T-helper 22 cell (primary cell): Measurements from ENCODE around the gene EPHB6.

Source experiments
- DNase-seq: peaks from one replicate; pipeline ENCODE4 v3.0.0-alpha.2; 2020; ENCODE audit warnings: low read depth

The EPHB6 gene

DNA sequence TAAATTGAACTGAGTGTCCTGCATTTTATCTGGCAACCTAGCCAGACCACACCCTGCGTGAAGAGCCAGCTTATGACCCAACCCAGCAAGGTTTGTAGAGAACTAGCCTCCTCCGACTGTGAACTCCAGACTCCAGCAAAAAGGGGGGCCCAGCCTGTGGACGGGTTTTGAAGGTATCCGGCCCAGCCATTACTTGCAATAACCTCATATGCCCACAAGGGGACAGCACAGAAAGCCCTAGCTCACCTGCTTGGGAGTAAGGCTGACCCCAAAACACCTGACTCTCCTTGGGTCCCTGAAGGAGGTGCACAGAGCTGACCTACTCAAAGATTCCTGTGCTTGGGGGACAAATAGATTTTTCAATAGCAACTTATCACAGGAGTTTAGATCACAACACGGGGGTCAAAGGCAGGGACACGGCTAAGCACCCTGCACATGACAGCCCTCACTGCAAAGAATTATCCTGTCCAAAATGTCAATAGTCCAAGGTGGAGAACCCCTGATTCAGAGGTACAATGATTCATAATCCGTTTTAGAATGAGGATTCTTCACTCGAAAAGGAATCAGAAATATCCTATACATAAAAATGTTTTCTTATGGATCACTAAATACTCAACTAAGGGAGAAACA lies 26.1 kb downstream of the EPHB6 start:
- DNase-seq: no peak

DNA sequence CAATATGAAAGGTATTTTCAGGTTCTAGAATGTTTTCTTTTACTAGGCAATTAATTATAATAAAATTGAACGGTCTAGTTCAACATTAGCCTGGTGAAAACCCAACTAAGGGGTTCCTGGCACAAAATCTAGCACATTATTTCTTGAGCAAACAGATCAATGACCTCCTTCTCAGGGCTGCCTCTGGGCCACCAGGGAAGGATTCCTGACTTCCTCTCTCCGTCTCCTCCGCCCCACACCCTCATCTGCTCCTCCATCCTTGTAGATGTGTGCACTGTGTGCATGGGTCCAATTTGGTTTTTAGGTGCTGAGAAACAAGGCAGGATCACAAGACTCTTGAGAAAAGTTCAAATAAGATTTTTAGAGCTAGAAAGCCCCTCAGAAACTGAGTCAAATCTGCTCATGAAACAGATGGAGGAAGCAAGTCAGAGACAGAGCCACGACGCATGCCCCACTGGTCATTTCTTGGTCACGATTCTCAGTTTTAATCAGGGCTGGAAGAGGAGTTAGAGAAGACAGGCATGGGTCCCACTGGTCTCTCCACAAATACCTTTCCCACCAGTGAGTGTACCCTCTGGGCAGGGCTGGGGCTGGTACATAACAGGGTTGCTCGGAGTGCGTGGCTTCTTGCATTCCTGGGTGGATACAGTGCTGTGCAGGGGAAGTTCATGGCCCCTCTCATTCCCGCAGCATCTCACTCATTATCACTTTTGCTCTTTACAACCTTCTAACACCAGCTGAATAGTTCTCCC lies 26.9 kb downstream of the EPHB6 start:
- DNase-seq: no peak

DNA sequence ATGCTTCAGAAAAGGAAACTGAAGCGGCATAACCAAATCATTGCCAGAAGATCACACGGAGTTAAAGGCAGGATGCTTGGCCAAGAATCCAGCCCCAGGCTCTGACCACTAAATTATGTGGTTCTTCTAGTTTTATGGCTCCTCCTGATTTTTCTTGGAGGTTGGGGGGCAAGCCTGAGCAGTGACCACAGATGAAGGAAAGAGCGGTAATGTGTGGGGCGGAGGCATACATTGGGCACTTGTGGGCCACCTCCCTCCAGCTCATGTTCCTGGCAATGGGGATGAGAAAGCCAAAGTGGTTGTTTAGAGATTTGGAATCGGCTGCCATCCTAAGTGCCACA lies 27.4 kb downstream of the EPHB6 start:
- no peak for DNase-seq

DNA sequence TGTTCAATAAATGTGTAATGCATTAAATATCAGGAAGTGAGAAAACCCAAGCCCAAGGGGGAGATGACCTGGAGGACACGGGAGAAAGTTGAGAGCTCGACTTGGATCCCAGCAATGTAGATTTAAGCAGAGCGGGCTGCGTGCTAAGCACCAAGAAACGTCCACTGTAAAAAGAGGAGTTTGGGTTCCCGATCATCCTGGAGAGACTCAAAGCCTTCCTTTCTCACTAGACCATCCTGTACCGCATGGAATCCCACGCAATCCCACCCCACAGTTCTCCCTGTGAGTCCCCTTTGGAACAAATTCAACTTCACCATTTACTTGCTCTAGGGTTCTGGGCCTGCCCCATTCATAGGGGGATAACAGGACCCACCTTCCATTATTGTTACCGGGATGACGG lies 28.3 kb downstream of the EPHB6 start:
- no peak for DNase-seq

DNA sequence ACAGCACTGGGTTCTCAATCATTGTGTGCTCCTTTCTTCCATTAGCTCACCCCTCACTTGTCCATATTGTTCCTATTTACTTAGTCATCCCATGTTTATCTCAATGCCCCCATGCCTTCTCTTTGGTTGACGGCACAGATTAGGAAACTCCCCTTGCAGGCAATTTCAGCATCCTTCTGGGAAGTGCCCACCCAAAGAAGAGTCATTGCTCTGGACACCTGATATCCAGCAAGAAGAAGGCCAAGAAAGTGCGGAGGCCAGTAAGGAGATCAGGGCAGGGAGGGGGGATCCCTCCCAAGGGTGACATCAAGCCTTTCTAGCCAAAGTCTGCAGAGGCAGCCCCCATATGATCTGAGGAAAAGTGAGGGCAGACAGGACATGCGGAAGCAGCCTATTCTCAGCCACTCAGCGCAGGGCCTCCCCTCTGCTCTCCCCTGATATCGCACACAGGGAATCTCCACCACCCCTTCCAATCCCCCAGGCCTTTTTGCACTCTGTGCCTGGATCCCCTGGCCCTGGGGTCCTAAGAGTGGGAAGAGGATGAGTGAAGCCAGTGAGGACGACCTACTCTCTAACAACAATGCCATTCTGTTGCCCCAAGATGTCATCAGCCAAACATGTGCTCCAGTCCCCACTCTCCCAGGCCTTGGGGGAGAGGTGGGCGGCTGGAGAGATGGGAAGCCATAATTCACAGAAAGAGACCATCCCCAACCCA lies 28.9 kb downstream of the EPHB6 start:
- DNase-seq: no peak

DNA sequence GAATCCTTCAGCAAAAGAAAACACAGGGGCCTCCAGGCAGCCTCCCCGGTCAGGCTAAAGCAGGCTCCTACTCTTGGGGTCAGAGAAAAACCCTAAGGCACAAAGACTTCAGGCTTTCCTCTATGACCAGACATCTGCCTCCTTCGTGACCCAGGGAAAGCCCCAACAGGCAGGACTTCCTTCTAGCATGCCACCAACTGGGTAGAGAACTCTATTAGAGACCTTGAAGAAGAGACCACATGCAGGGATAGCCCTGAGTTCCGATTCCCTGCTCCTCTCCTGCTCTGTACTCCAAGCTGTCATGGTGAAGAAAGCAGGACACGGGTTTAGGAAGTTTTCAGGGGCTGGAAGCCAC lies 29.4 kb downstream of the EPHB6 start:
- DNase-seq: no peak

DNA sequence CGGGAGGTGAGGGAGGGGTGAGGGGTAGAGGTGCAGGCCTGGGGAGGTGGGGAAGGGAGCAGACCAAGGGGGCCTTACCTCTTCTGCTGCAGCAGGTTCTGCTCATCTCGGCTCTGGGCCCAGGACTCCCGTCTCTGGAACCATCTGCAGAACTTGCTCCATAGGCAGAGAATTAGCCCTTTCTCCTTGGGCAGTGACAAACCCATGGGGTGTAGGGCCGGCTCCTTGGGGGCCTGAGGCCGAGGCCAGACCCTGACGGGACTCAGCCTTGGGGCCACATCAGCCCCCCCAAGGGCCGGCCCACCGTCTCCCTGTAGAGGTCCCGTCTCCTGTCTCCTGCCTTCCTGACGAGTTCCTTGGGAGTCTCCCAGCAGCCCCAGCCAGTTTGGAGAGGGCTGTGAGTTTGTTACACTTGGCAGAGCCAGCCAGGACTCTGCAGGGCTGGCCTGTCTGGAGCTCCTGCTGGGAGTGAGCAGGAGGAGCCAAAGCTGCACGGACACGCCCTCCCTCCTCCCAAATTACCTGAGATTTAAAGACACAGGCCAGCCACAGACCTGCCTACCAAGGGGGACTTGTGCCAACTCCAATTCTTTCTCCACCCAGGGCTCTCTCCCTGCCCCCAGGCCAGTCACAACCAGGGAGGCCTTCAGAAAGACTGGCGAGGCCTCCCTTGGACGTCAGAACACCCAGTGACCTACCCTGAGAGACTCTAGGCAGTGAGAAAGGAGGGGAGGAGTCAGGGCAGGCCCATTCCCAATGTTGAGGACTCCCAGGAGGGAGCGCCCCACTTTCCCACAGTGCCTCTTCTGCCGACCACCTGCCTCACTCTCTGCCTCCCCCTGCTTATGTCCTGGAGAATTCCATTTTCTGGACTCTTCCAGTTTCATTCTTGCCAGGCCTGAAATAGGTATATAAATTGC lies 30.7 kb downstream of the EPHB6 start, which contains the start of gene TRPV6:
TRPV6 (minus strand) TSS at position 435 of the 920 bp plus-strand sequence.
- no peak for DNase-seq

DNA sequence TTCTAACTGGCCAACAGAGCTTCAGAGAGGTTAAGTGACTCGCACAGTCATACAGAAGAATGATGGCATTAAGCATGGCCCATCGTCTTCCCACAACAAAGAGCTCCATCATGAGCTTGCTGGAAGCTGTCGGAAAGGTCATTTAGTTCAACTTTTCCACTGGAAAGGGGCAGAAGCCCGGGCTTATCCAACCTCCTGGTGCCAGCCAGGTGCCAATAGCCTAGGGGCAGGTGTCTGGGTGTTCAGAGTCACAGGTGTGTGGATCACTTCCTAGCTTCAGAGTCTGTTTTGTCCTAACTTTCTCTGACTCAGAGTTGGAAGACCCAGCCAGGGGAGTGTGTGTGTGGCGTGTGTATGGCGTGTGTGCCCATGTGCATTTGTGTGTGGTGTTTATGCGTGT lies 32.0 kb downstream of the EPHB6 start:
- no peak for DNase-seq

DNA sequence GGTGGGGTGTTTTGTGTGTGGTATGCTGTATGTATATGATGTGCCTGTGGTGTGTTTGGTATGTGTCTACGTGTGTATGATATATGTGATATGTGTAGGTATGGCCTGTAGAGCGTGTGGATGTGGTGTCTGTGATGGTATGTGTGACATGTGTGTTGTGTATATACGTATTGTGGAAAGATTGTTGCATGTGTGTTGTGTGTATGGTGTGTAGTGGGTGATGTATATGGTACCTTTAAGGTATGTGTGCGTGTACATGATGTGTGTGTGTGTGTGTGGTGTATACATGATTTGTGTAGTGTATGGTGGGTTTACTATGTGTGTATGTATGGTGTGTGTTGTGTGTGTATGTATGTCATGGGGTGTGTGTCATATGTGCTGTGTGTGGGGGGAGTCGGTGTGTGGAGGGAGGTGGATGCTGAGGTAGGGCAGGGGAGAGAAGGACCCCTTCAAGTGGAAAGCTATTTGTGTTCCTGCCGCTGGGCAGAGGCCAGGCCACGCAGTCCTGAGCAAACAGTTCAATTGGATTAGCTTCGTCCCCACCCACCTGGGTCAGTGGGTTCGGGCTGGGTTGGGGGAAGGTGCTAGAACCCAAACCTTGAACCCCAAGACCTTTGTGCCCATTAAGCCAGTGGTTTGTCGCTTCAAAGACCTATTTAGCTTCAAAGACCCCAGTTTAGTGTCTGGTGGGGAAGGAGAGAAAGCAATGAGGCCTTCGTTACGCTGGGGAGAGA lies 32.6 kb downstream of the EPHB6 start:
- DNase-seq: no peak

DNA sequence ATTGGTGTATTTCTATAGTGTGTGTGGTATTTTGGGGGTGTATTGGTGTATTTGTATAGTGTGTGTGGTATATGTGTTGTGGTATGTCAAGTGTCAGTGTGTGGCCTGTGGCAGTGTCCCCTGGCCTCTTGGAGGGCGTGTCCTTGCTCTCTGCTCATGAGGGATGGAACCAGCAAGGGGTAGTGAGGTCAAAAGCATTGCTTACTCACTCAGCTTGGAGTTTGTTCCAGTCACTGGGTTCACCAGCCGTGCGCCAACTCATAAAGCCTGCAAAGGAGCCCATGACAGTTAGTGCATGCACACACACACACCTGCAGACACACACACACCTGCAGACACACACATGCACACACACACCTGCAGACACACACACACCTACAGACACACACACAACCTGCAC lies 34.9 kb downstream of the EPHB6 start:
- DNase-seq: no peak

DNA sequence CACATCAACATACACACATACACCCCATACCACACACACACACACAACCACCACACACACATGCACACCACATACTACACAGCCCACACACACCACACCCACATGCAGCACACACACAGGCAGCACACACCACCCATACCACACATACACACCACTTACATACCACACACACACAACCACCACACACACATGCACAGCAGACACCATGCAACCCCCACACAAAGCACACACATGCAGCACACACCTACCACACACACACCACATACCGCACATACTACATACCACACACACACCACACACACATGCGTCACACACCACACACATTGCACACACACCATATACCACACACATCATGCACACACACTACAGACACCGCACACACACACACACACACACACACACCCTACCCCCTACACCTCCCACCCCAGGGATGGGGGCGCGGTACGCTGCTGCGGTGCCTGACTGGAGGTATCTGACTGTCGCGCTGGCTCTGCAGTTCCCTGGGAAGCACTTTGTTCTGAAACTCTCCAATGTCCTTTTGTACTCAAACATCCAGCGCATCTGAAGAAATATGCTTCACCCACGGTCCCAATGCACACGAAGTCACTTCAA lies 36.1 kb downstream of the EPHB6 start:
- no peak for DNase-seq

DNA sequence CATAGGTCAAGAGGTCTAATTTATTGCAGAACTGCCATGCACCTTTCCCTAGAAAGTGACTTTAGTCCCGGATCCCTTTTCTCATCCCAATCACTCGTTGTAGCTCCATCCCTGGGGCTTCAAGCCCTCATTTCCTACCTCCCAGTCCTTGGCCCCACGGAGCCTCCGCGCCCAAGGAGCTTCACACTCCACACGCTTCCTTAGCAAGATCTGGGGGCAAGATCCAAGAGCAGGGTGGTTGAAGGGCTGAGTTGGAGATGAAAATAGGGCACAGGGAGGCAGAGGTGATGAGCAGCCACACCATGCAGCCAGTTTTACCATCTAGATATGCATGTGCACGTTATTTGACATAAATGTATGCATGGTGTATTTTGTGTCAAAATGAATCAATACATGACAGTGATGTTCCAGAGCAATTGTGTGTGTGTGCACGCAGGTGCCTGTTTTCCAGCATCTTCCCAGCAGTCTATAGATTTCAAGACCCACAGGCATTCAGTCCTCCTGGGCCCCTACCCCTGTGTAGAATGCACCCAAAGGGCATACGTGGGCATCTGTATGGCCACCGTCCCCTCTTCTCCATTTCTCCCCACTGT lies 36.7 kb downstream of the EPHB6 start:
- no peak for DNase-seq

DNA sequence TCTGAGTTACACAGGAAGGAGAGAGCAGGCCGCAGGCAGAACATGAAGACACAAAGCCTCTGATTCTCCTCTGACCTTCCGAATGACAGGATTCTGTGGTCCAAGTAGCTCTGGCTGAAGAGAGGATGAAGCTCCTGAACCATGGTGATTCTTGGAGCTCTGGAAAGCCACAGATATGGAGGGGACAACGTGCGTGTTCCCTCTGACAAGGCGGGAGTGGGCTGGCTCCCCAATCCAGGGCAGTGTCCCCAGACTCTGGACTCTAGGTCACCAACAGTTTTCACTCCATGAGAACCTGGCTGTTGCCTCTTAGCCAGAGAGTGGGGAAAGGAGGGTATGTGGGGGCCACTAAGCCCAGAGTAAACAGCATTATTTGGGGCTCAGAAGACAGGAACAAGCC lies 38.1 kb downstream of the EPHB6 start:
- DNase-seq: no peak

DNA sequence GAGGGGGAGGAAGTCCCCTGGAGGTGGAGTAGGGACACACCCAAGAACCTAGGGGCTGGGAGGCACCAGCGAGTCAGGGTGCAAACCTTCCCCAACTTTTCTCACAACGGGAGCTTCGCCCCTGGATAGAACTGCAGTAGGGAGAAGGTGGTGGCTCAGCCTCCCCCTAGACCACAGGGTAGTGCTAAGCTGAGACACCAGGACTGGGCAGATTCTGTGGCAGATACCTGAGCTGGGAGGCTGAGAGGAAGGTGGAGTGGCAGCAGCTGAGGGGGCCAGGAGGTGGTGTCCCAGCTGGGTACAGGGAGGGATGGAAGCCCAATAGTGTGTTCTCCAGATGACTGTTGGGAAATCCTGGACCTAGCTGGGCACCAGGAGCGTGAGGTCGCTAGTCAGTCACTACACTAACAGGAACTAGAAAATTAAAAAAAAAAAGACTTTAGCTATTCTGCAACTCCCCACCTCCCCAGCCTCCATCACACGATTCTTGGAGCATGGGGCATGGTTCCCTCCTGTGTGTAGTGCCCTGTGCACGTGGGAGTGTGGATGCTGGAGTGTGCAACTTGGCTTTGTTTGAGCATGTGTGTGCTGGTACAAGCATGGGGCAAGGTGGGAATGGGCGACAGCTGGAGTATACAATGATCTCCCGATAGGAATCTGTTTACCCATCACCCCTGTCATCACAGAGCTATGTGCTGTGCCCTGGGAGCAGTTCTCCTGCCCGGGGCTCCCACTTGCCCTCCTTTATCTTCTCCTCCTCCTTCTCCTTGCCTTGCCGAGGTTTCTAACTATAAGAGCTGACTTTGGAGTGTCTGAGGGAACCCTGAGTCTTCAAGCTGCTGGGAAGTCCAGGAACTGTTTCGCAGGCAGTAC lies 39.5 kb downstream of the EPHB6 start:
- no peak for DNase-seq

DNA sequence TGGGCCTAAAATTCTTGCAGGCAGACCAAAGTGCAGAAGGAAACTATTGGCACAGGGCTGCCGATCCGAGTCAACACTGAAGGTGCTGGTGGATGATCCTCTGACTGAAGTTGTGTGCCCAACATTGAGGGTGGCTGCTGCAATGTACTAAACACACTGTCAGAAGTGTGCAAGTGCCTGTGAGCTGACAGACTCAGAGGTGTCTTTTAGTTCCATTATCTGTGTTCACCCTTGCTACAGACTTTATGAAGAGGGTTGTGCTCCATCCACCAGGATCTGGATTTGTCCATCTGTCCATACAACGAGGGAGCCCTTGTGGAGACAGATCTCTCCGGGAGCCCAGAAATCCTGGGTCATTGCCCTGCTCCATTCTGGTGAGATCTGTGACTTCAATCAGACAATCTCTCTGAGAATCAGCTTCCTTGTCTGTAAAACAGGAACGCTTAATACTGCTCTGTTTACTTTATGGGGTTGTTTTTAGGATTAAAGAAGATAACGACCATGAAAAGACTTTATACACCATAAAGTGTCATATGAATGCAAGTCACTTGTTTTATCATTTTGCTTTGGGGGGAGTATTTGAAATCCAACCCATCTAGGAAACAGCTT lies 40.2 kb downstream of the EPHB6 start:
- no peak for DNase-seq

DNA sequence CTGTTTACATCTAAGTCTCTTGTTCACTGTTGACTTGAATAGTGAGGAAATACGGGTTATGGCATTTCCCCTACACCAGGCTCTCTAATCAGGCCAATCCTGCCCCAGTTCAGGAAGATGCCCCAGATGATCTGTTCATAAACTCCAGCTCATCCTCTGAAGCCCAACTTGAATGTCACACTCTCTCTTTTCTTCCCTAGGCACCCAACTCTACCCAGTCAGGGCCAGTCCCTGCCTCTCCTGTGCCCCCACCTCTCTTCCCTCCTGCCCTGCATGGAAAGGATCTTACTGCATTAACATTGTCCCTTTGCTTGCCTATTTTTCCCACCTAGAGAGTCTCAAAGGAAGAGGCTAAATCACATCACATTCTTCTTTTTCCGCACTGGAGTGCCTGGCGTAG lies 41.3 kb downstream of the EPHB6 start:
- no peak for DNase-seq

DNA sequence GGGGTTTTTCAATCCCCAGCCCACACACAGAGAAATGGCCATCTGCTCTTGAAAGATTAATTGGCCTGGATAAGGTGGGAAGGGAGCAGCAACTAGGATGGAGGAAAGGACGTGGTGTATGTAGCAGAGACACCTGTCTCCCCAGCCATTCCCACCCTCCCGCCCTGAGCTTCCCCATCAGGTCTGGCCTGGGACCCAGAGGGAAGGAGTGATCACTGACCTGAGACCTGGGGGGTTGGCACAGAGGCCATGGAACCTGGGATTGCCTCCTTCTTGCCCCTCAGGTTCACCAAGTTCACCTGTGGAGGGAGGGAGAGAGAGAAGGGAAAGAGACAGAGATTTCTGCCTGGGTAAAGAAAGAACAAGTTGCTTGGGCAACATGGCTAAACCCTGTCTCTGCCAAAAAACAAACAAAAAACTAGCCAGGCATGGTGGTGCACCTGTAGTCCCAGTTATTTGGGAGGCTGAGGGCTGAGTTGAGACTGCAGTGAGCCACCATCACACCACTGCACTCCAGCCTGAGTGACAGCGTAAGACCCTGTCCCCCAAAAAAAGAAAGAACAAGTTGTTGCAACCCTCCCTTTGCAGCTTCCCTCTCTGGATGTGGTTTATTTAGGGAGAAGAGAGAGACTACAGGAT lies 42.0 kb downstream of the EPHB6 start:
- no peak for DNase-seq

DNA sequence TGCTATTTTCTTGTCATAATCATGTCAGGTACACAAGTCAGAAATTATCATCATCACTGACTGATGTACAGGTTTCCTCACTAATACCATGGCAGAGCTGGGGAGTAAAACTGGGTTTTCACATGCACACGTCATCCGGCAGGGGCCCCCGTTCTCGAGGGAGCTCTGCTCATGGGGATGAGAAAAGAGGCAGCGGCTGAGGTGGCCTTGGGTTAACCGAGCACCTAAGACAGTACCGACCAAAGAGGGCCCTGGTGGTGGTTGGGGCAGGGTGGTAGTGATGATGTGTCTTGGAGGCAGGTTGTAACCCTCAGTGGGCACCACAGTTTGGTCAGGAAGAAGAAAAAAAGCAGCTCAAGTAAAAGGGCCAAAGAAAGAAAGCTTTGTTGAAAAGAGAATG lies 42.8 kb downstream of the EPHB6 start:
- DNase-seq: no peak
